Endothelial cell of umbilical vein (primary cell): ENCODE measurements around the gene KSR1. TPM values are rescaled to one million over a fixed set of nuclear protein-coding genes. Genes with fewer than 3 reads are reported as not detected.
A peak's percentile ranks its signal among the peaks of the same experiment; 100 is the strongest.

ENCODE experiments used
- BruUV-seq: library from RNA; stranded (reverse); fragments of 400-500 nt; replicated peaks from 2 replicates; lab custom pipeline; 2021; lab: Mats Ljungman, UMichigan
- CTCF ChIA-PET: fragments of 300-600, 350-600 bp; sonication (Branson Sonifier 250); formaldehyde crosslinking; loops from one replicate; lab custom pipeline; 2021; ENCODE audit warnings: antibody characterized with exemption, inconsistent platforms; lab: Charles Lee
- POLR2A ChIA-PET: fragments of 300-600, 350-600 bp; sonication (Branson Sonifier 250); formaldehyde crosslinking; loops from one replicate; lab custom pipeline; 2021; ENCODE audit warnings: antibody characterized with exemption, inconsistent platforms; lab: Charles Lee
- DNase-seq: peaks from one replicate; pipeline ENCODE4 v3.0.0-alpha.2; 2011; ENCODE audit warnings: low read depth, low spot score
- FAIRE-seq: peaks from 2 replicates; lab custom pipeline; 2011; peaks lifted over from hg19 to GRCh38; lab: Jason Lieb, UNC
- H2AFZ ChIP-seq: 2 replicates; pipeline ENCODE4 v1.6.0; 2012; ENCODE audit warnings: low read depth, low read length, control low read depth, inconsistent platforms
- H3K27ac ChIP-seq: 2 replicates; pipeline ENCODE4 v1.5.1; 2011; ENCODE audit warnings: low read depth, mild to moderate bottlenecking, control low read depth, low read length, moderate library complexity; ENCODE audit not compliant: insufficient read depth
- H3K27me3 ChIP-seq, 2 experiments: 2 replicates each; pipeline versions ENCODE4 v1.6.0 to v1.6.1; 2011; ENCODE audit warnings: low read length in 2 of 2, mixed read lengths in 1 of 2; ENCODE audit not compliant: control insufficient read depth in 2 of 2, insufficient read depth in 2 of 2
- H3K36me3 ChIP-seq, 2 experiments: 2 replicates in 1 of 2; 3 replicates in 1 of 2; pipeline ENCODE4 v1.5.1; 2011; ENCODE audit warnings: low read length in 2 of 2, mild to moderate bottlenecking in 1 of 2, moderate library complexity in 1 of 2; ENCODE audit not compliant: control insufficient read depth in 2 of 2, insufficient read depth in 2 of 2; ENCODE audit errors: extremely low read depth in 1 of 2
- H3K4me1 ChIP-seq: 3 replicates; pipeline ENCODE4 v1.5.1; 2011; ENCODE audit warnings: mild to moderate bottlenecking, low read length; ENCODE audit not compliant: control insufficient read depth, insufficient read depth; ENCODE audit errors: extremely low read depth
- H3K4me2 ChIP-seq: 2 replicates; pipeline ENCODE4 v1.6.1; 2011; ENCODE audit warnings: low read length, control low read depth, mixed read lengths; ENCODE audit not compliant: insufficient read depth
- H3K4me3 ChIP-seq, 3 experiments: fragments of 200-600 bp in 1 of 3; sonication (generic), shearing (Covaris generic) in 1 of 3; replicated peaks in 1 of 3; 2 replicates each; pipeline ENCODE4 v1.5.1; 2011 to 2016; ENCODE audit warnings: control low read depth in 3 of 3, low read length in 3 of 3, mild to moderate bottlenecking in 2 of 3, inconsistent platforms in 1 of 3, low read depth in 1 of 3, moderate library complexity in 1 of 3; ENCODE audit not compliant: insufficient read depth in 1 of 3
- H3K79me2 ChIP-seq: 2 replicates; pipeline ENCODE4 v1.6.0; 2012; ENCODE audit warnings: low read length, inconsistent platforms; ENCODE audit not compliant: control insufficient read depth, insufficient read depth
- H3K9ac ChIP-seq: replicated peaks from 2 replicates; pipeline ENCODE3; 2011; ENCODE audit warnings: low read length, control low read depth; ENCODE audit not compliant: insufficient read depth; ENCODE audit errors: extremely low read depth
- H3K9me1 ChIP-seq: replicated peaks from 3 replicates; pipeline ENCODE4 v1.6.0; 2011; ENCODE audit warnings: mild to moderate bottlenecking, low read length; ENCODE audit not compliant: control insufficient read depth, insufficient read depth; ENCODE audit errors: extremely low read depth
- H3K9me3 ChIP-seq: replicated peaks from 2 replicates; pipeline ENCODE4 v1.5.1; 2012; ENCODE audit warnings: low read length, inconsistent platforms; ENCODE audit not compliant: control insufficient read depth, insufficient read depth
- H4K20me1 ChIP-seq: replicated peaks from 2 replicates; pipeline ENCODE3; 2011; ENCODE audit warnings: mild to moderate bottlenecking, low read length; ENCODE audit not compliant: control insufficient read depth, insufficient read depth; ENCODE audit errors: extremely low read depth
- EZH2 ChIP-seq: IDR thresholded peaks from 2 replicates; pipeline ENCODE4 v1.6.1; 2012; ENCODE audit warnings: borderline replicate concordance, low read depth, mild to moderate bottlenecking, moderate library complexity, low read length, inconsistent platforms; ENCODE audit not compliant: severe bottlenecking
- FOS ChIP-seq: IDR thresholded peaks from 2 replicates; pipeline ENCODE4 v1.6.1; 2011; ENCODE audit warnings: mild to moderate bottlenecking, low read length, moderate library complexity, borderline replicate concordance; ENCODE audit not compliant: insufficient read depth
- GATA2 ChIP-seq: IDR thresholded peaks from 2 replicates; pipeline ENCODE4 v1.7.0; 2011; ENCODE audit warnings: low read depth, mild to moderate bottlenecking, moderate library complexity, mixed read lengths, low read length; ENCODE audit not compliant: insufficient read length, insufficient read depth
- JUN ChIP-seq: IDR thresholded peaks from 2 replicates; pipeline ENCODE4 v1.6.1; 2011; ENCODE audit warnings: borderline replicate concordance, low read depth; ENCODE audit not compliant: insufficient read length, insufficient read depth
- MAX ChIP-seq: IDR thresholded peaks from 2 replicates; pipeline ENCODE4 v1.6.1; 2011; ENCODE audit not compliant: insufficient read depth, insufficient read length
- MYC ChIP-seq: IDR thresholded peaks from one replicate; pipeline ENCODE4 v1.6.1; 2011; ENCODE audit warnings: mild to moderate bottlenecking, low read depth, low read length
- POLR2A ChIP-seq: IDR thresholded peaks from 2 replicates; pipeline ENCODE4 v1.6.1; 2012; ENCODE audit warnings: low read depth, mild to moderate bottlenecking, control low read depth, low read length
- POLR2AphosphoS5 ChIP-seq: IDR thresholded peaks from 2 replicates; pipeline ENCODE4 v1.6.1; 2012; ENCODE audit warnings: low read depth, mild to moderate bottlenecking, control low read depth, low read length, moderate library complexity; ENCODE audit not compliant: insufficient read depth
- dilution Hi-C: fragments of 300-500 bp; cut with MboI; formaldehyde crosslinking; loops from one replicate; pipeline ENCODE4 v1.15.0; 2019; ENCODE audit warnings: low sequenced_read_pairs; ENCODE audit not compliant: extremely low pct_ligation_motif_present
- intact Hi-C: fragments of 100-400 bp; cut with micrococcal nuclease; formaldehyde crosslinking; loops from one replicate; pipeline ENCODE4 v1.10.0; 2022
- polyA plus RNA-seq, 4 experiments: library from polyadenylated mRNA; depleted of rRNA in 3 of 4; stranded (reverse) in 3 of 4; unstranded in 1 of 4; fragments of >200 nt; gene quantifications; 2 replicates each; pipeline versions ENCODE4 v1.2.1 to v1.2.3, GENCODE V29; 2011 to 2012; ENCODE audit warnings: missing spikeins in 1 of 4
- total RNA-seq: library from RNA; stranded (reverse); gene quantifications from 2 replicates; pipeline ENCODE4 v1.2.3, GENCODE V29; 2021
- TF ChIP-seq, protein P1 (sequence below), 2 donors: IDR thresholded peaks; 1 replicate in 1 of 2; 2 replicates in 1 of 2; pipeline ENCODE4 v1.5.1; 2011; ENCODE audit warnings: low read length in 2 of 2, mild to moderate bottlenecking in 2 of 2, moderate library complexity in 2 of 2, control low read depth in 1 of 2, inconsistent platforms in 1 of 2, low read depth in 1 of 2; ENCODE audit not compliant: insufficient read depth in 1 of 2; ENCODE audit errors: extremely low read depth in 1 of 2

The KSR1 gene
- total and polyA plus RNA-seq, 2 donors (not counting 3 experiments of a cell fraction or from before 2014, with no cell fraction given) = 35.4 to 80.2 TPM

DNA sequence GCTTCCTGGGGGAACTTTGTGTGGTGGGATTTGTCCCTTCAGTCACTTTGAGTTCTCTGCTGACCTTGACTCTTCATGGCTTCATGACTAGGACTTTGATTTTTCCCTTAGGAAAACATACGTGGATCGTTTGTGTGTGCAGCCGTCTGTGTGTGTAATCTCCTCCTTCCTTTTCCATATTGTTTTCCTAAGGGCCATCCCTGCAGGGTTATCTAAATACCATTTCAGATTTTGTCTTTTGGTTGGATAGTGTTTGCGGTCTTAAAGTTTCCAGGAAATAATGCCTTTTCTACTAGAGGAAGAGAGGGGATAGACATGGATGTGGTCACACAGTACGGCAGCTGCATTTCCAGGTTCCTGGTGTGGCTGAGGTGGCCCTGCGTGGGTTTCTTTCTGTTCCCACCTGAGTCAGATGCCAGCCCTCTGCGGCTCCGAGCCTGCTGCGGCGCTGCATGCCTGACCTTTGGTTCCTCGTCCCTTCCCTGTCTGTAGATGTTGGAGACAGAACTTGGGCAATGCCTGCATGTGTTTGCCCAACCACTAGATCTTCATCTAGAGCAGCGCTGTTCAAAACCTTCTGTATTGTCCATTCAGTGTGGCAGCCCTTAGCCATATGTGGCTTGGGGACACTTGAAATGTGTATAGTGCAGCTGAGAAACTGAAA lies 102.7 kb downstream of the KSR1 start:
- ChIA-PET POLR2A (interaction anchor here (1.7 to 1.9 kb wide), 2 partner anchors 25 to 103 kb away, joined by 5 to 8 read pairs; partner anchors contain the start of gene KSR1), CTCF (interaction anchor here (0.6 to 2.6 kb wide), 8 partner anchors 9 to 322 kb away, joined by 3 to 19 read pairs (median 7); partner anchors contain the start of gene KSR1)
- H3K9me3 ChIP-seq = no peaks in the 10 kb centered on the region
- DNase-seq (no peak), FAIRE-seq (no peak)
- peak overlapping the region; percentile 86 for H3K27ac ChIP-seq
- no peaks in the 10 kb centered on the region for H3K36me3 ChIP-seq
- H2AFZ ChIP-seq = no peak overlapping the region
- H3K4me2 ChIP-seq = peak overlapping the region; percentile 59
- peak overlapping the region in 1 of 3 experiments; percentile 6 for H3K4me3 ChIP-seq
- no peaks in the 10 kb centered on the region for H3K27me3 ChIP-seq
- peaks cover 51% of the 10 kb centered on the region for H3K4me1 ChIP-seq
- H3K9me1 ChIP-seq = no peaks in the 10 kb centered on the region
- BruUV-seq = no TSS peak
- no peak for TF ChIP-seq MYC
- TF ChIP-seq FOS = no peak
- no peak for TF ChIP-seq MAX
- TF ChIP-seq, protein P1, sequence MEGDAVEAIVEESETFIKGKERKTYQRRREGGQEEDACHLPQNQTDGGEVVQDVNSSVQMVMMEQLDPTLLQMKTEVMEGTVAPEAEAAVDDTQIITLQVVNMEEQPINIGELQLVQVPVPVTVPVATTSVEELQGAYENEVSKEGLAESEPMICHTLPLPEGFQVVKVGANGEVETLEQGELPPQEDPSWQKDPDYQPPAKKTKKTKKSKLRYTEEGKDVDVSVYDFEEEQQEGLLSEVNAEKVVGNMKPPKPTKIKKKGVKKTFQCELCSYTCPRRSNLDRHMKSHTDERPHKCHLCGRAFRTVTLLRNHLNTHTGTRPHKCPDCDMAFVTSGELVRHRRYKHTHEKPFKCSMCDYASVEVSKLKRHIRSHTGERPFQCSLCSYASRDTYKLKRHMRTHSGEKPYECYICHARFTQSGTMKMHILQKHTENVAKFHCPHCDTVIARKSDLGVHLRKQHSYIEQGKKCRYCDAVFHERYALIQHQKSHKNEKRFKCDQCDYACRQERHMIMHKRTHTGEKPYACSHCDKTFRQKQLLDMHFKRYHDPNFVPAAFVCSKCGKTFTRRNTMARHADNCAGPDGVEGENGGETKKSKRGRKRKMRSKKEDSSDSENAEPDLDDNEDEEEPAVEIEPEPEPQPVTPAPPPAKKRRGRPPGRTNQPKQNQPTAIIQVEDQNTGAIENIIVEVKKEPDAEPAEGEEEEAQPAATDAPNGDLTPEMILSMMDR (IDR thresholded peaks at IDR 0.05; ENCODE audit: extremely low read depth in 1 of 2, insufficient read depth in 1 of 2, low read depth in 1 of 2, low read length in 2 of 2) = no peak
- no peak for TF ChIP-seq GATA2
- TF ChIP-seq POLR2A = no peak
- no peak for TF ChIP-seq EZH2
- TF ChIP-seq POLR2AphosphoS5 = no peak
- TF ChIP-seq JUN = no peak
- no peaks in the 10 kb centered on the region for H4K20me1 ChIP-seq
- peak overlapping the region; percentile 80 for H3K9ac ChIP-seq
- intact Hi-C loops = no loop called here
- peaks cover 28% of the 10 kb centered on the region for H3K79me2 ChIP-seq
- dilution Hi-C loops = loop anchor here (25.0 kb wide), 1 partner anchor 122 kb away; no protein-coding TSS in a partner anchor
